UCSD-AML1 (cell line): Measurements from ENCODE around the gene LAMC2.
A peak's percentile ranks its signal among the peaks of the same experiment; 100 is the strongest.

Experiments used
- DNase-seq: peaks from one replicate; lab custom pipeline; 2025; ENCODE audit not compliant: unreplicated experiment; lab: John Stamatoyannopoulos, UW

LAMC2 gene

GRCh38 chr1:183212870-183213269 is 26.8 kb downstream of the LAMC2 start:
- no peak for DNase-seq

- no peak for DNase-seq
Measured at GRCh38 chr1:183214021-183214970, 28.2 kb downstream of the LAMC2 start.

DNA sequence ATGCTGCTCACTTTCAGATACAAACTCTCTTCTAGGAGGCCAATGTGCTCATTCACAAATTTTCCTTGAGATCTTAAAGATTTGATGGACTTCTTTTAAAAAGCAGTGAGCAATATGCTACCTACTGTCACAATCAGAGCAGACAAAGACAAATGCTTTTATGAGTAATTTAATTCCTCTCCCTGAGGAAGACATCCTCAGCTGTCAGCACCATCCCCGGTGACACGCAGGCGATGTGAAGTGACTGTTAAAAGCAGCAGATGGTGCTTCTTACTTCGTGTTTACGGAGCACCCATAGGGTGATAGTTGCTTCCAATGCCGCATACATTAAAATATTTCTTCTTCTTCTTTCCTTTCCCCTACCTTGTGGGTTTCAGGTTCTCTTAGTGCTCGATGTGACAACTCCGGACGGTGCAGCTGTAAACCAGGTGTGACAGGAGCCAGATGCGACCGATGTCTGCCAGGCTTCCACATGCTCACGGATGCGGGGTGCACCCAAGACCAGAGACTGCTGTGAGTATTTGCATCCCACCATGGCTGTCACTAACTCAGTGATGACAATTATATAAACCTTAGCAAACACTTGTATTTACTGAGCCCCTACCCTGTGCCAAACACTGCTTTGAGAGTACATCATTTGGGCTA is 29.1 kb downstream of the LAMC2 start:
- DNase-seq, result no peak

GRCh38 chr1:183215936-183216335 is 29.9 kb downstream of the LAMC2 start:
- no peak for DNase-seq

- DNase-seq, result no peak
Measured at GRCh38 chr1:183218027-183218618, 32.1 kb downstream of the LAMC2 start.

DNA sequence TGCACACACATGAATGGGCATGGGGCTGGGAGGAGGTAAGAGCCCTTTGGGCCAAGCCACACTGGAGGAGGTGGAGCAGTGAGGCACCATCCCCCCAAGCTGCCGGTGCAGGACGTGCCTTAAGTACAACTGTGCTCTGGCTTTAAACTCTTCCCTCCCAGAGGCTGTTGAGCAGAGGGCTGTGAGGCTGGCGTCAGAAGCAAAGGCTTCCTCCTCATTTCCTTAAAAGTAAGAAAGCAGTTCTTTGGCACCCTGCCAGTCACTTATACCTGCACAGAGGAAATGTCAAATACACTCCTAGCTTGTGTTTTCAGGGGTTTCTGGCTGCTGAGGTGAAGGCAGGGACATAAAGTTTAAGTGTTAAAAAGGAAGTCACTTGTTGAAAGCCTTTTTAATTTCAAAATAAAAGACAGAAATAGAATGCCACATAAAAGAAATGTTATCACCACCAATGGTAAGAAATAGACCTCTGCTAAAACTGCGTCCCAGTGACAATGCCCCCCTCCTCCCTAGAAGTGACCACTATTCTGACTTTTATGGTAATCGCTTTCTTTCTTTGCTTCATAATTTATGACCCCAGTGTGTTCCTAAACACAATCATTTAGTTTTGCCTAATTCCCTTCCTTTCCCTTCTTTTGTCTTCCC is 33.0 kb downstream of the LAMC2 start:
- peak; percentile 15 for DNase-seq

GRCh38 chr1:183219616-183220009 is 33.5 kb downstream of the LAMC2 start:
- no peak for DNase-seq

DNA sequence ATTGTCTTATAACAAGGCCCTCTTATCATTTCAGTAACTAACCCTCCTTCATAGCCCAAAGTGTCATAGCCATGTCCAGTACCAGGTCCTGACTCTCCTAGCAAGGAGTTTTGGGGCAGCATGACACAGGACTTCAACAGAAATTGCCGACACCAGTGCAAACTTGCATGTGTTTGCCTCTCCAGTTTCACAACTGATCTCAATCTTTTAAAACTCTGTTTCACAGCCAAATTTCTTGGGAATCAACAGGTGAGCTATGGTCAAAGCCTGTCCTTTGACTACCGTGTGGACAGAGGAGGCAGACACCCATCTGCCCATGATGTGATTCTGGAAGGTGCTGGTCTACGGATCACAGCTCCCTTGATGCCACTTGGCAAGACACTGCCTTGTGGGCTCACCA is 36.8 kb downstream of the LAMC2 start:
- no peak for DNase-seq

- no peak for DNase-seq
Measured at GRCh38 chr1:183223467-183223866, 37.4 kb downstream of the LAMC2 start.

DNA sequence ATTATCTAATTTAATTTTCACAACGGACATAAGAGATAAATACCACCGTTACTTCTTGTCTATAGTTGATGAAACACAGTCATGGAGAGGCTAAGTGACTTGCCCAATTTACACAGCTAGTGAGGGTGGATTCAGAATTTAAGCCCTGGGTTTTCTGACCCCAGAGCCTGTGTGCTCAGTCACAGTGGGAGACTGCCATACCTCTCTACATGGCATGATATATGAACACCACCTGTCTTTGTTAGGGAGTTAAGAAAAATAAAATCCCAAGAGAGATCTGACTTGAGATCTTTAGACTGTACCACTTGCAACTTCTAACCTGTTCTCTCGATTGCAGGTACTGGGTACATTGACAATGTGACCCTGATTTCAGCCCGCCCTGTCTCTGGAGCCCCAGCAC is 40.3 kb downstream of the LAMC2 start:
- no peak for DNase-seq

DNA sequence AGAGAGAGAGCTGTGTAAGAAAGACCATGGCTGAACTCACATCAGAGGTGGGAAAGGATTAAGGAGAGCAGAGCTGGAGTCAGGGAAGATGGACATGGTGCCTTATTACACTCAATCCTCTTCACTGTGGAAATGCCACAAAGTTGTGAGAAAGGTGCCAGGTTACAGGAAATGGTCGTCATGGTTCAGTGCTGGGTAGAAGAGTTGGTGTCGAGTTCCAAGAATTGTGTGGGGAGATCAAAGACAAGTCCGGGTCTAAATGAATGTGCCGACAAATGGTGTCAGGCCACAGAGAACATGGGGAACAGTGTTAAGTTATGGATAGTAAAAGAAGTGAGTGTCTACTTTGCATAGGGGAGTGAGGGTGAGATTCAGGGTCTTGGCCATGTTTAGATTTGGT is 40.9 kb downstream of the LAMC2 start:
- DNase-seq, result no peak

DNA sequence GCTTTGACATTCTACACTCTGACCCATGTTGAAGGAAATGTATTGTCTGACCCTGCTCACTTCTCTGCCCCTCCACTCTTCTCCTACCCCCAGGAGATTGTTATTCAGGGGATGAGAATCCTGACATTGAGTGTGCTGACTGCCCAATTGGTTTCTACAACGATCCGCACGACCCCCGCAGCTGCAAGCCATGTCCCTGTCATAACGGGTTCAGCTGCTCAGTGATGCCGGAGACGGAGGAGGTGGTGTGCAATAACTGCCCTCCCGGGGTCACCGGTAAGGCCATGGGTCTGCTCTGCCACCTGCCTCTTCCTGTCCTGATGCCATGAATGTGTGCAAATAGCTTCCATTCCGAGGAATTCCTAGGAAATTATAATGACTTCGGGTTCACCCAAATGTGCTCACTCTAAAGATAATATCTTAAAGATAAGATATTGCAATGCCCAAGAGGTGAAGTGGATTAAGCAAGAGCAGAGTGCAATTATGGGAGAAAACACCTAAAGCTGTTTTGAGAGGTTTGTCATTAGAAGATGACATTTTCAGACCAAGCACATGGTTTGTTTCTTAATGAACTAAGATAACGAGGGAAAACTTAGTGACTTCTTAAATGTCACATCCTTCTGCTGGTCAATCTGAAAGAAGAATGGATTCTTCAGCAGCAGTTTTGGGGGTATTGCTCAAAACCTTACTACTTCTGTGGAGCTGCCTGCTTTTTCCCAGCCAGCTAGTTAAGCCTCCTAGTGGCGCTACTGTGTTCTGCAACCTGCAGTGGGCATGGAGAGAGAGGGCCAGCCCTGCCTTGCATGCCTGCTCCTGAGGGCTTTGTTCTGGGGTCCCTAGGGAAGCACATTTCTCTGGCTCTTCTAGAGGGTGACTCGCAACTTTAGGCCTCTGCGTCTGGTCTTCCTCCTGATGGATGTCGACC is 41.6 kb downstream of the LAMC2 start:
- peak; percentile 28 for DNase-seq

- DNase-seq, result no peak
Measured at GRCh38 chr1:183228347-183229220, 42.5 kb downstream of the LAMC2 start.

DNA sequence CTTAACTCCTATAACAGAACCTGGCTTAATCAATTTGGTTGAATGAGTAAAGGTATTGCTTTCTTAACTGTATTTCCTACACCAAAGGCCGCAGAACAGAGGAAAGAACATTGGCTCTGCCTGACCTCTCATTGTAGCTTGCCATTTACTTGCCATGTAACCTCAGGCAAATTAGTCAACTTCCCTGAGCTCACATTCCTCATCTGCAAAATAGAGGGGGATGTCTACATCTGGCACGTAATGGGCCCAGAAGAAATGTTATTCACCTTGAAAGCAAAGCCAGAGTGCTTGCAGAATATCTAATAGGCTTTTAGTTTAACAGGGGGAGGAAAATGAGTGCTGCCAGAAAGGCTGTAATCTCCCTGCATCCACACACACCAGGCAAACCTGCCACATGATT is 44.3 kb downstream of the LAMC2 start:
- no peak for DNase-seq

DNA sequence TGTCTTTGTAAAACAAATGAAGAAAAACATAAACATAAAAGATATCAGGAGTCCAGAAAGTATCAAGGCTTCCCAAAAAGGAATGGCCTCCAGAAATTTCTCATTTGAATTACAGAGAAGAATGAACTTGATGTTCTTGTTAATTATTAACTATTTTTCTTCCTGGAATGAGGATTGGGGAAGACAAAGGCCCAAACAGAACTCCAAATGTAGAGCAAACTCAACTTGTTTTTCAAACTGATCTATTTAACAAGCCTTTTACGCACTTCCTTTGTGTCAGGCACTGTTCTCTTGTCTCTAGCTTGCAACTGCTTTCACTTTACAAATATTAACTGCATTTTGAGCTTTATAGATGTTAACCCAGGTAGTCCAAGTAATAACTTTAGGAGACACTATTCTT is 45.5 kb downstream of the LAMC2 start:
- no peak for DNase-seq

DNA sequence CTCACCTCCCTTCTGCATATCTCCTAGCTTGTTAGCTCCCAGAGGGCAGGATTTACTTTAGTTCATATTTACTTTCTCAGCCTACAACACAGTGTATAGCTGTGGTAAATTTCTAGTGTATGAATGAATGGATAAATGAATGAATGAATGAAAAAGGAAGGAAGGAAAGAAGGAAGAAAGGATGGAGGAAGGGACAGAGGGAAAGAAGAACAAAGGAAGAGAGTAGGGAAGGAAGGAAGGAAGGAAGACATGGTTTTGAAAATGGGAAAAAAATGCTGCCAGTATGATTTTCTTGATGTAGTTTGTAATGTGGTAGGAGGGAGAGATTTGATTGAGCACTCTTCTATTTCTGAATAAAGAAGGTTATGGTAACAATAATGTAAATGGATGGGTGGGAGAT is 47.0 kb downstream of the LAMC2 start:
- DNase-seq, result no peak

DNA sequence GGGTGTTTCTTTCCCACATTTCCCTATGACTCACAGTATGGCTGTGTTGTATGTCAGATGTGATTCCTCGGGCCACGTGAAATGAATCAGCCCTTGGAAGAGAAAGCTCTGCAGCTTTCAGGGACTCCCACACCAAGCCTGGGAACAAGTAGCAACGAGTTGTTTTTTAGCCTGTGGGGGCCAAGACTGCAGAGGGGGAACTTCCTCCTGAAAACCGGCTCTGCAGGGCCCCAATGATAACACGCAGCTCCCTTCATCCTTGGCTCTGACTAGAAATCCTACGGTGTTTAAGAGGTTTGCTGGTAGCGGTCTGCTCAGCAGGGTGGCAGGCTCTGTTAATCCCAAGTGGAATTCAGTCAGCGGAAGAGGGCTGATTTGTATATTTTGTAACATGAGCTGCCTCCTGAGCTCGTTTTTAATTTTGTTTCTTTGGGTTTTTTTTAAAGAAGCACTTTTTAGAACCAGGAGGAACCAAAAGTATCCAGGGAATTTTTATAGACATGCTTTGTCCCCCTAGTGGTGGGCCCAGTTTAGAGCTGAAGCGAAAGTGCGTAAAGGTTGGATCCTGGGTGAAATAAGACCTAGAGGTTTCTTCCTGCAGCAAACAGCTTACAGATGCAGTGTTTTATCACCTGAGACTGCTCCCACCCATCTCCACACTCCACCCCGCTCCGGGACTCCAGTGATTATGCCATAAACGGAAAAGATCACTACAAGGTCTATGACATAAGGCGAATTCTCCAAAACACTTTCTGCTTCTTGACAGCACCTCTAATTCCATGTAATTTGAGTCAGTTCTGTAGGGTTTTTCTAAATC is 48.8 kb downstream of the LAMC2 start:
- no peak for DNase-seq

- DNase-seq, result no peak
Measured at GRCh38 chr1:183235503-183235902, 49.4 kb downstream of the LAMC2 start.
